Progenitor cell of endocrine pancreas (in vitro differentiated cells): ENCODE data around the gene PDRG1. TPM values are rescaled to one million over a fixed set of nuclear protein-coding genes. Genes with fewer than 3 reads are reported as not detected.

Experiments used
- DNase-seq: peaks from one replicate; pipeline ENCODE4 v3.0.0; 2021; ENCODE audit warnings: low spot score; ENCODE audit not compliant: unreplicated experiment
- H3K27ac Mint-ChIP-seq: 2 replicates; pipeline ENCODE4 v1.8.0; 2021; ENCODE audit warnings: mild to moderate bottlenecking, moderate library complexity, mixed read lengths
- H3K27me3 Mint-ChIP-seq: 2 replicates; pipeline ENCODE4 v1.8.0; 2021; ENCODE audit warnings: mixed read lengths
- H3K36me3 Mint-ChIP-seq: 2 replicates; pipeline ENCODE4 v1.8.0; 2022; ENCODE audit warnings: mixed read lengths; ENCODE audit not compliant: insufficient read depth
- H3K4me1 Mint-ChIP-seq: 2 replicates; pipeline ENCODE4 v1.8.0; 2021; ENCODE audit warnings: low read depth, mixed read lengths
- H3K4me3 Mint-ChIP-seq: 2 replicates; pipeline ENCODE4 v1.8.0; 2021; ENCODE audit warnings: low read depth, mild to moderate bottlenecking, moderate library complexity, mixed read lengths
- H3K9me3 Mint-ChIP-seq: 2 replicates; pipeline ENCODE4 v1.8.0; 2021; ENCODE audit warnings: low read depth, mixed read lengths
- CTCF ChIP-seq: fragments of 200-600 bp; sonication (generic); IDR thresholded peaks from one replicate; pipeline ENCODE4 v1.5.0; 2021; ENCODE audit warnings: antibody characterized with exemption, mild to moderate bottlenecking; ENCODE audit not compliant: unreplicated experiment
- total RNA-seq: library from RNA; stranded (reverse); gene quantifications from 2 replicates; pipeline ENCODE4 v1.2.1, GENCODE V29; 2021

The PDRG1 gene
- total RNA-seq, 1 donor from 2014 or later = 23.6 TPM

- H3K4me1 Mint-ChIP-seq = no peaks in the 10 kb centered on the region
- no peak overlapping the region for H3K4me3 Mint-ChIP-seq
- TF ChIP-seq CTCF = no peak
- peaks cover 15% of the 10 kb centered on the region for H3K27me3 Mint-ChIP-seq
- no peaks in the 10 kb centered on the region for H3K36me3 Mint-ChIP-seq
- no peaks in the 10 kb centered on the region for H3K9me3 Mint-ChIP-seq
- DNase-seq = no peak
- no peak overlapping the region for H3K27ac Mint-ChIP-seq
These were observed 29.9 kb upstream of the PDRG1 start for GRCh38 chr20:31981784-31982183.

- Mint-ChIP-seq H3K9me3 (no peaks in the 10 kb centered on the region), H3K27ac (no peak overlapping the region), H3K4me1 (peaks cover 4% of the 10 kb centered on the region), H3K36me3 (no peaks in the 10 kb centered on the region), H3K27me3 (peaks cover 22% of the 10 kb centered on the region), H3K4me3 (no peak overlapping the region)
- TF ChIP-seq CTCF = no peak
- no peak for DNase-seq
These were observed 28.0 kb upstream of the PDRG1 start for GRCh38 chr20:31979713-31980426.

GRCh38 chr20:31977080-31977479, 25.2 kb upstream of the PDRG1 start:
- DNase-seq = no peak
- Mint-ChIP-seq H3K27ac (no peak overlapping the region), H3K4me1 (peaks cover 8% of the 10 kb centered on the region), H3K27me3 (peaks cover 23% of the 10 kb centered on the region), H3K9me3 (no peaks in the 10 kb centered on the region), H3K4me3 (no peak overlapping the region), H3K36me3 (no peaks in the 10 kb centered on the region)
- TF ChIP-seq CTCF = no peak

- H3K27me3 Mint-ChIP-seq = peaks cover 24% of the 10 kb centered on the region
- H3K4me3 Mint-ChIP-seq = no peak overlapping the region
- H3K27ac Mint-ChIP-seq = no peak overlapping the region
- H3K36me3 Mint-ChIP-seq = no peaks in the 10 kb centered on the region
- H3K9me3 Mint-ChIP-seq = no peaks in the 10 kb centered on the region
- peaks cover 8% of the 10 kb centered on the region for H3K4me1 Mint-ChIP-seq
- TF ChIP-seq CTCF = no peak
- DNase-seq = no peak
These were observed 24.0 kb upstream of the PDRG1 start for GRCh38 chr20:31975874-31976273.

- no peaks in the 10 kb centered on the region for H3K9me3 Mint-ChIP-seq
- peaks cover 32% of the 10 kb centered on the region for H3K27me3 Mint-ChIP-seq
- H3K27ac Mint-ChIP-seq = no peak overlapping the region
- DNase-seq = no peak
- no peaks in the 10 kb centered on the region for H3K36me3 Mint-ChIP-seq
- no peak overlapping the region for H3K4me3 Mint-ChIP-seq
- TF ChIP-seq CTCF = no peak
- peaks cover 8% of the 10 kb centered on the region for H3K4me1 Mint-ChIP-seq
These were observed 23.2 kb upstream of the PDRG1 start for GRCh38 chr20:31974951-31975487.
